Activated CD8-positive, alpha-beta memory T cell treated with anti-CD3 and anti-CD28 coated beads for 48 hours (primary cell): ENCODE results near the gene HAPSTR1.
"Not testable (repeated sequence)": the region's sequence is repeated elsewhere in the genome, so short reads cannot be mapped to it uniquely, and the experiment has no call there.

ENCODE experiments used
- DNase-seq, 3 experiments: peaks; one replicate each; pipeline ENCODE4 v3.0.0-alpha.2; 2020; ENCODE audit warnings: low read depth in 2 of 3, low spot score in 2 of 3

Gene HAPSTR1

DNA sequence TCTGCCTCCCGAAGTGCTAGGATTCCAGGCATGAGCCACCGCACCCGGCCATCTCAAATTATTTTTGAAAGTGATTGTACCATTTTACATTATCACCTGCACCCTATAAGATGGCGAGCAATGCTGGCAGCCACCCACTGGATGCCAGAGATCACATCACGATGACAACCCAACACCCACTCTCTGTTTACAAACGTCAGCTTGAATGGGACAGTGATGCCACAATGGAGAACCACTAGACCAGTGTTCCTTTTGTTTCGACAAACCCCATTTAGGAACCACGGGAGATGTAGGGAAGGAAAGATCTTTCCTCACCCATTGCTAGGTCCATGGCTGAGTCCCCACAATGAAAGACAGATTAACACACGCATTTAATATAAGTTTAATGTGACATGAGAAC lies 20.1 kb upstream of the HAPSTR1 start:
- no peak for DNase-seq

GRCh38 chr16:9072806-9073341 lies 18.6 kb upstream of the HAPSTR1 start:
- no peak for DNase-seq

DNA sequence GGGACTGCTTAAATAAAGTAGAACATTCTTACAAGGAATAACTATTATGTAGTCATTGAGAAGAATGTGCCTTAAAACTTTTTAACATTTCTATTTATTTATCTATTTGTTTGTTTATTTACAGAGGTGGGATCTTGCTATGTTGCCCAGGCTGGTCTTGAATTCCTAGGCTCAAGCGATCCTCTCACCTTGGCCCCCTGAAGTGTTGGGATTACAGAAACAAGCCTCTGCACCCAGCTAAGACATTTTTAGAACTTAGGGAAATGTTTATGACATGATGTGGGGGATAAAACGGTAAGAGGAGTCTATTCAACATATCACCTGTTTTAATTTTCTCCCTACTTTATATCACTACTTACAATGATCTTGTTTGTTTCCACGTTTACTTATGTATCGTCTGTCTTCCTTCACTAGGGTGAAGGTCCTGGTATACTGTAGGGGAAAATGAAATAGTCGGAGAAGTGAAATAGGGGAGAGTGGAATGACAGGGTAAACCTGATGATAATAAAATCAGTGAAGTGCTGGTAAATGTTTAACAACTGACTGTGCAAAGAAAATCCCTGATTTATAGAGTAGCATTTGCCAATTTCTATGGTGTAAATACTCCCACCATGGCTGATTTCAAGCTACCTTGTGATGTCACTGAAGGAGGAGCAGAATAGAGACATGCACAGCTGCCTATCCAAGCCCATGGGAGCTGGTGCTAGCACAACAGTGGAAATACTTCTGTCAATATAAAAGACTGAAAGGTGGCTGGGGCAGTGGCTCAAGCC lies 16.0 kb upstream of the HAPSTR1 start:
- no peak for DNase-seq

GRCh38 chr16:9077091-9077809 lies 14.2 kb upstream of the HAPSTR1 start:
- DNase-seq, result peak in 1 of 3 experiments; percentile 27

DNA sequence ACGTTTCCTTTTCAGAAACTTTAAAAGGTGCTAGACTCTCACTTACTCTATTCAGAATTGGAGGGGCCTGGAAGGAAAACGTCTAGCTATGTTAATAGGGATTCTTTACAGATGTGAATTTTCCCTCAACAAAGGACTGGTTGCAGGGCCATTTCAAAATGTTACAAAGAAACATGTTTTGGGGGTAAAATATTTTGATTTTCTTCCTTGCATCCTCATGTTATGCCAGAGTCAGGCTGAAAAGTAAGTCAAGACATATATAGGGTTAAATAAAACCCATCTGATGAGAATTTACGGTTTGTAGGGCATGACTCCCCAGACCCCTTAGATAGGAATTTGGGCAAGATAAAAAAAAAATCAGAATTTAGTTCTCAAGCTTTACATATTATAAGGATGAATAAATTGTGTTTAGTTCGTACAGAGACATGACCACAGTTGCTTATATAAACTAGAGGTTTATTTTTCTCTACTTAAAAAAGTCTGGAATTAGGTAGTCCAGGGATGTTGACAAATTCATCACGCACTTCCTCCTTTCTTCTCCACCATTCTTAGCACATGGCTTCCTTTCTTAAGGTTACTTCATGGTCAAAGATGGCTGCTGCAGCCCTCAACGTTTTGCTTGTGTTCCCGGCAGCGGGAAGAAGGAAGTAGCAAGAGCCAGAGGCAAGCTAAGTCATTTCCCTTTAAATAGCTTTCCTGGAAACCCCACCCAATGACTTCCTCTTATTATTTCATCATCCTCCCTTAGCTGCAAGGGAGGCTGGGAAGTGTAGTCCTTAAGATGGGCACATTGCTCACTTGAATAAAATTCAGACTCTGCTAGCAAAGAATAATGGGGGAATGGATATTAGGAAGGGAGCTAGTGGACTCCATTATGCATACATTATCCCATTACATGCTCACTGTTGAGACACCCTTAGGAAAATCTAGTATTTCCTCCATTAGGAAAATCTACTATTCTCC lies 12.7 kb upstream of the HAPSTR1 start:
- DNase-seq, result not testable (repeated sequence)

DNA sequence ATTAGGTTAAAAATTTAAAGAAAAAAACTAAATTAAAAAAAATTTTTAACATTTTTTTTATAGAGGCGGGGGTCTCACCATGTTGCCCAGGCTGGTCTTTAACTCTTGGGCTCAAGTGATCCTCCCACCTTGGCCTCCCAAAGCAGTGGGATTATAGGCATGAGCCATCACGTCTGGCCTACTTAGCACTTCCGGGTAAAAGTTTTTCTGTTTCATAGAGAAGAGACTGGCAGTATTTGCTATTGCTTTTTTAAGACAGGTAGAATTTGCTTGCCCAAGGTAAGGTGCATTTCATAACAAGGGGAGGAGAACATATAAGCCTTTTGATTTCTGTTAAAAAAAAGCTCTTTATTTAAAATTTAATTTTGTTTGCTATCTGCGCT lies 12.0 kb upstream of the HAPSTR1 start:
- no peak for DNase-seq

- no peak for DNase-seq
Observed at GRCh38 chr16:9081158-9081557, 10.3 kb upstream of the HAPSTR1 start.

GRCh38 chr16:9081843-9082242 lies 9.6 kb upstream of the HAPSTR1 start:
- DNase-seq, result no peak

DNA sequence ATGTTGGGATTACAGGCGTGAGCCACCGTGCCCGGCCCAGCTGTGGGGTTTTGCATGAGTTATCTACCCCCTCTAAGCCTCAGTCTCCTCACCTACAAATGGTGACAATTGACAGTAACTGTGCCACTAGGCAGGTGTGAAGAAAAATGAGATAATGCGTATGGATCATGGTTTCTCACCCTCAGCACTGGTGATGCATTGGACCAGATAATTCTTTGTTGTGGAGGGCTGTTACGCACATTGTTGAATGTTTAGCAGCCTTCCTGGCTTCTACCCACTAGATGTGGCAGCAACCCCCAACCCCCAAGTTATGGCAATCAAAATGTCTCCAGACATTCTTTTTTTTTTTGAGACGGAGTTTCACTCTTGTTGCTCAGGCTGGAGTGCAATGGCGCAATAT lies 9.0 kb upstream of the HAPSTR1 start:
- no peak for DNase-seq

DNA sequence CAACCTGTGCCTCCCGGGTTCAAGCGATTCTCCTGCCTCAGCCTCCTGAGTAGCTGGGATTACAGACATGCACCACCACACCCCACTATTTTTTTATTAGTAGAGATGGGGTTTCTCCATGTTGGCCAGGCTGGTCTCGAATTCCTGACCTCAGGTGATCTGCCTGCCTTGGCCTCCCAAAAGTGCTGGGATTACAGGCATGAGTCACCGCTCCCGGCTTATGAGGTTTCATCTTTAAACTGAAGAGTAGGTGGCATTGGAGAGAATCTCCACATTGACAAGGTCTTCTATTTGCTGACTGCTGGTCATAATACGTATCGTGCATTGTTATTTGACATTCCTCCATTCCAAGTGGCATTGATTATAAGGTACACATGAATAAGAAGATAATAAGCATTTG lies 3.7 kb upstream of the HAPSTR1 start:
- not testable (repeated sequence) for DNase-seq

DNA sequence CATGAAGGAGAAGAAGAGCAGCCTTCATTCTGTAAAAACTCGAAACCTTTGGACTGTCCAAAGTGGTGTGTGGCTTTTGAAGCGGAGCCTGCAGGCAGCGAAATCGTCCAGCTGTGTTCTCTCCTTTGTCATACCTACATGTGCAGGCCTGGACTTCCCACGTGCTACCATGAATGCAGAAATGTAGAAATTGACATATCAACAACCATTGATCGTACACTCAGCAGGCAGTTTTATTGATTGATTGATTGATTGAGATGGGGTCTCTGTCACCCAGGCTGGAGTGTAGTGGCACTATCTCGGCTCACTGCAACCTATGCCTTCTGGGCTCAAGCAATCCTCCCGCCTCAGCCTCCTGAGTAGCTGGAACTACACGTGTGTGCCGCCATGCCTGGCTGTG lies 2.6 kb upstream of the HAPSTR1 start:
- no peak for DNase-seq

- DNase-seq, result no peak
Observed at GRCh38 chr16:9089660-9090059, 1.8 kb upstream of the HAPSTR1 start.

- peak in 1 of 3 experiments; percentile 30 for DNase-seq
Observed at GRCh38 chr16:9090101-9090959, 1.1 kb upstream of the HAPSTR1 start.

DNA sequence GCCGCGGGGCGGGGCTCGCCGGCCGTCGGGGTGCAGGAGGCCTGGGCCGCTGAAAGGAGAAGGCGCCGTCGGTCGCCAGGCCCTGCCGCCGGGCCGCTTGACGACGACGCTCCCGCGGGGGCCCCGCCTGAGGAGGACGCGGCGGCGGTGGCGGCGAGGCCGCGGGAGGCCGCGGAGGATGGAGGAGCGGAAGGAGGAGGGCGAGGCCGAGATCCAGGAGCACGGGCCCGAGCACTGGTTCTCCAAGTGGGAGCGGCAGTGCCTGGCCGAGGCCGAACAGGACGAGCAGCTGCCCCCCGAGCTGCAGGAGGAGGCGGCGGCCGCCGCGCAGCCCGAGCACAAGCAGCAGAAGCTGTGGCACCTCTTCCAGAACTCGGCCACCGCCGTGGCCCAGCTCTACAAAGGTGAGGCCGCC lies 430 bp downstream of the HAPSTR1 start:
- DNase-seq, result peak in 1 of 3 experiments; percentile 26

- DNase-seq, result no peak
Observed at GRCh38 chr16:9092282-9092977, 986 bp downstream of the HAPSTR1 start.

GRCh38 chr16:9092978-9093344 lies 1.5 kb downstream of the HAPSTR1 start:
- no peak for DNase-seq

GRCh38 chr16:9094011-9094846 lies 2.8 kb downstream of the HAPSTR1 start:
- no peak for DNase-seq

- no peak for DNase-seq
Observed at GRCh38 chr16:9095171-9095570, 3.7 kb downstream of the HAPSTR1 start.
